DMS114 treated with DMSO at 0.1 percent for 48 hours (cell line): ENCODE measurements around the gene SORL1-AS1.

Experiments
- DNase-seq: peaks from one replicate; lab custom pipeline; 2025; ENCODE audit not compliant: unreplicated experiment; lab: John Stamatoyannopoulos, UW

Gene SORL1-AS1

GRCh38 chr11:121451986-121452608, 670 bp downstream of the SORL1-AS1 start, which contains the start of gene SORL1:
Gene SORL1, plus strand, starts transcription at chr11:121452314. Its CDS starts 18 bp downstream, at chr11:121452332.
- DNase-seq = no peak

GRCh38 chr11:121451178-121451985, 1.4 kb downstream of the SORL1-AS1 start:
- DNase-seq = no peak

GRCh38 chr11:121450401-121450800, 2.4 kb downstream of the SORL1-AS1 start:
- no peak for DNase-seq

DNA sequence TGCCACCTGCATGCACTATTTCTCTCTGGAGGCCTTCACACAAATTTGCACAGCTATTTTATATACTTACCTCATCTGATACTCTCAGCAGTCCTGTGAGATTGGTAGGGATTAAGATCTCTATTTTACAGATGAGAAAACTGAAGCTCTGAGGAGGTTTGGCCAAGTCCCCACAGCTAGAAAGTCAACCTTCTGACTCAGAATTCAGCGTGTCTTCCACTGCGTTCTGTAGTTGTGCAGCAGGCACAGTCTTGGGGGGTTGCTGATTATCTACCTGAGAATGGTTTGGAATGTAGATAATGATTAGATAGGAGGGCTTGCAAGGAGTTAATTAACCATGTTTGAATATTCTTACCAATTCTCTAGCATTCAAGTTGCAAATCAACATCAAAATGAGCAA, 3.1 kb downstream of the SORL1-AS1 start:
- DNase-seq = no peak

DNA sequence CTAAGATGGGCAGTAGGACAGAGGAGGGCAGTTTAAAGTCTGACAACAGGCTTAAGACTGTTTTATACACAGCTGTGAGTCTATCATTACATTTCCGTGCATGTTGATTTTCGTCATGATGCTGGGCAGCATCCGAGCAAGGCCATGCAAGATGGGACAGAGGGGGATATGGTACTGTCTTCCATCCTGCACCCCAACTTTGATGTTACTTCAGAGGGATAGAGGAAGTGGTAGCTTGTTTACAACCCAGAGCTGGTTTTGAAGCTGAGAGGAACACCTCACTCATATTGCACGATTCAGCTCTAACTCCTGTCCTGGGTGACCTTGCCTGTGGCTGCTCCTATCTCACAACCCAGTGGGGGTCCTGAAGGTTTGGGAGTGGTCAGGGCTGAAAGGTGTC, 3.6 kb downstream of the SORL1-AS1 start:
- DNase-seq = no peak

- no peak for DNase-seq
These were observed 4.3 kb downstream of the SORL1-AS1 start for GRCh38 chr11:121448431-121448941.

- no peak for DNase-seq
These were observed 4.8 kb downstream of the SORL1-AS1 start for GRCh38 chr11:121448011-121448410.

GRCh38 chr11:121446752-121447156, 6.0 kb downstream of the SORL1-AS1 start:
- DNase-seq = no peak

GRCh38 chr11:121445071-121445768, 7.5 kb downstream of the SORL1-AS1 start:
- no peak for DNase-seq

GRCh38 chr11:121444526-121444925, 8.2 kb downstream of the SORL1-AS1 start:
- DNase-seq = no peak

DNA sequence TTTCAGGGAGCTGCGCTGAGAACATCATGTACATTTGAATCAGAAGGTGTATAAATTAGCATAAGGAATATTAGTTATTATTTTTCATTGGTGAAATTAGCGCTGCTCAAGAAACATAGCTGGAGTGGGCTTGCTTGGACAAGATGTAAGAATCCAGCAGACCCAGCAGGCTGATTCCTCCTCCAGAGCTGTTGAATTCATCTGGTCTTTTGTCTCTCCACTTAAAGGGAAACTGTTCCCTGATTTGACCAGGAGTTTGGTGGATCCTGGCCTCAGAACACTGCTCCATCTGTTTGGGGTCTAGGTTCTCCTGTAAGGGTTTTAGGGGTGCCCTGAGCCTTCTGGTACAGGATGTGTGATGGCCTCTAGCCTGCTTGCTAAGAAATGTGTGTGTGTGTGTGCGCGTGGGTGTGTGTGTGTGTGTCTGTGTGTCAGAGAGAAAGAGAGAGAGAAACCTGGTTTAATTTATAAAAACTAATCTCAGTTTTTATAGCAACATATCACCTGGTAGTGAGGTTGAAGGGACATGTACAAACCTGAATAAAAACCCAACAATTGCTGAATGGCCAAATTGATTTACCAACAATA, 9.0 kb downstream of the SORL1-AS1 start:
- DNase-seq = no peak

GRCh38 chr11:121441521-121441920, 11.2 kb downstream of the SORL1-AS1 start:
- DNase-seq = no peak

- DNase-seq = no peak
These were observed 13.0 kb downstream of the SORL1-AS1 start for GRCh38 chr11:121439759-121440158.

- DNase-seq = no peak
These were observed 13.4 kb downstream of the SORL1-AS1 start for GRCh38 chr11:121439337-121439736.

DNA sequence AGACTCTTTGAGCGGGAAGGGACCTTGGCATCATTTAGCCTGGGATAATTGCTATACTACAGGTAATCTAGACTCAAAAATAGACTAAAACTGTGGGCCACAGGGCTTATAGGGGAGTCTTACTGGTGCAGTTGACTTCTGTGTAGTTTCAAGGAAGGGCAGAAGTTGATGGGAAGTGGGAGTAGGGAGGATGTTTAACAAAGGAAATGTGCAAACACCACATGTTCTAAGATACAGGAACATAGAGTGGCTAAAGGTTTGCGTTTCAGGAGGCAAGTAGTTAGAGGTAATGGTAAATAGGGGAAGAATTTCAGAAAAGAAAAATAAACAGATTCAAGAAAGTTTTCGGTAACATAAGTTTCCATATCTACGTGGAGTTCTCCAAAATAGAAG, 15.1 kb downstream of the SORL1-AS1 start:
- no peak for DNase-seq

GRCh38 chr11:121437018-121437685, 15.6 kb downstream of the SORL1-AS1 start:
- no peak for DNase-seq

- DNase-seq = no peak
These were observed 16.9 kb downstream of the SORL1-AS1 start for GRCh38 chr11:121435551-121436511.

GRCh38 chr11:121435132-121435531, 17.6 kb downstream of the SORL1-AS1 start:
- no peak for DNase-seq

DNA sequence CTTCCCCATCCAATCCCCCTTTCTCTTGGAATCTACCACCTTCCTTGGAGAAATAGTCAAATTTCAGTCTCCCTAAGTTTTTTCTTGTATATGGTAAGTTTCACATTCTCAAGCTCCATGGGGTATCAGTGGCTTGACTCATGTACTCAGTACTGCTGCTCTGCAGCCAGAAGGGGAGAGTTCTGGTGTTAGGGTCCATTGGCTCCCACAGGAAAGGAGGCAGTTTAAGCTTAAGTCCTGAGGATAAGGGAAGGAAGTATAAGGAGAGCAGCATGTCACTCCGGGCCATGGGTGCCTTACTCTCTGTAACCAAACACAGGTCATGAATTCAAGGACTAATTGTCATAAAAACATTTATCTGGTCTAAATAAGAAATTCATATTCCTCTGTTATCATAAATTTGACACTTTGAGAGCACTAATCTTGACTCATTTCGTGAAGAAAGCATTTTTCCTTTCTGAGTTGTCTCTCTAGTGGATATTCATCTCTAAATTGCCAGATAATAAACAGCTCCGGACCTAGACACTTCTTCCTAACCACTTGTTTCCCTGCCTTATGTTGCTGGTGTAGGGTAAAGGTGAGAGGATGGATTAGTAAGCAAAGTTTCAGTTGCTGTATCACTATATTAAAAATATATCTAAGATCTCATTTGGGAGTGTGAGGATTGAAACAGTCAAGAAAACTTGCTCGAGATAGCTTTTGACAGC, 20.8 kb downstream of the SORL1-AS1 start:
- no peak for DNase-seq
